Adrenal gland (tissue), 5 donors: Measurements from ENCODE around the gene HHIP.

Source experiments
- CTCF ChIP-seq, 6 experiments: fragments of 450-650 bp in 4 of 6; fragments of 200-600 bp in 2 of 6; sonication (generic) in 1 of 6; IDR thresholded peaks; 1 replicate in 5 of 6; 2 replicates in 1 of 6; pipeline versions ENCODE4 v1.5.1 to v1.8.0; 2016 to 2021; ENCODE audit warnings: antibody characterized with exemption in 6 of 6, mild to moderate bottlenecking in 2 of 6, moderate library complexity in 1 of 6
- POLR2A ChIP-seq, 2 donors: fragments of 450-650 bp; IDR thresholded peaks; one replicate each; pipeline ENCODE4 v1.6.1; 2017; ENCODE audit warnings: antibody characterized with exemption in 2 of 2, mild to moderate bottlenecking in 2 of 2, moderate library complexity in 1 of 2
- donor health status: DM: no; HTN: no; CAD: no.

DNA sequence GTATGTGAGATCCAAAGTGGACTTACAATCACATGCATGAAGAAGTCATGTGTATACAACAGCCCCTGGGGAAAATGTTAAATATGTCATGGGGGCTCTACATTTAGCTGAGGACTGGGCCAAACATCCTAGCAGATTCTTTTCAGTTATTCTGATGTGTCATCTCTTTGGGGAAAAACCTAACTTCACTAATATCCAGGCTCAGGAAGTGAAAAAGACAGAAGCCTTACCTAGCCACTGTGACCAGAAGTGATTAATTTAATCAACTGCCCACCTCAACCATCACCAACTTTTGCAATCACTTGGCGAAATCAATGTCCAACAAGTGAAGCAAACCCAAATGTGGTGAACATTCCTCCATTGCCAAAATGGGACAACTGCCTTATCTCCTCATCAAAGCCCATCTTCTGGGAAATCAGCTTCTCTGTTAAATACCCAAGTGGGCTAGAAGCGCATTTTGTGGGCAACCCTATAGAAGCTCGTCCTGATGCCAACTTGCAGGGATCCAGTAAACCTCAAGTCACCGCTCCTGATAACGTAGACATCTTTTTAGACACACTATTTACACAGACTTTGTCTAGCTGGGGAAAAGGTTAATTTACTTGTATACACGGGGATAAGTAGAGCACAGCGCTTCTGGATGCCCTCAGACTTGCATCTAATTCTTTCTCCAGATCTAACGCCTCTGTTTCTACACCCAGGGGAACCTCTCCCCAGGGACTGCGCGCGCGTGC, 1.4 kb upstream of the HHIP start:
- TF ChIP-seq CTCF (IDR thresholded peaks at IDR 0.05) (no peak), POLR2A (IDR thresholded peaks at IDR 0.05) (no peak)
